GM10847 (cell line): ENCODE measurements around the gene KCNN1.

Experiments
- POLR2A ChIP-seq: IDR thresholded peaks from 2 replicates; pipeline ENCODE4 v1.6.1; 2011; ENCODE audit not compliant: insufficient read length; ENCODE audit errors: extremely low read depth

The KCNN1 gene

GRCh38 chr19:18041054-18041453 is 74.1 kb downstream of the KCNN1 start:
- no peak for TF ChIP-seq POLR2A

- no peak for TF ChIP-seq POLR2A
Measured at GRCh38 chr19:18043676-18044075, 76.8 kb downstream of the KCNN1 start.

GRCh38 chr19:18044825-18045304 is 78.0 kb downstream of the KCNN1 start:
- TF ChIP-seq POLR2A: no peak

GRCh38 chr19:18045307-18046050 is 78.6 kb downstream of the KCNN1 start:
- TF ChIP-seq POLR2A: no peak

GRCh38 chr19:18046059-18046718 is 79.3 kb downstream of the KCNN1 start:
- no peak for TF ChIP-seq POLR2A

GRCh38 chr19:18049385-18049784 is 82.5 kb downstream of the KCNN1 start:
- TF ChIP-seq POLR2A: no peak
